ENCODE measurements around the gene PIK3C2G.

DNA sequence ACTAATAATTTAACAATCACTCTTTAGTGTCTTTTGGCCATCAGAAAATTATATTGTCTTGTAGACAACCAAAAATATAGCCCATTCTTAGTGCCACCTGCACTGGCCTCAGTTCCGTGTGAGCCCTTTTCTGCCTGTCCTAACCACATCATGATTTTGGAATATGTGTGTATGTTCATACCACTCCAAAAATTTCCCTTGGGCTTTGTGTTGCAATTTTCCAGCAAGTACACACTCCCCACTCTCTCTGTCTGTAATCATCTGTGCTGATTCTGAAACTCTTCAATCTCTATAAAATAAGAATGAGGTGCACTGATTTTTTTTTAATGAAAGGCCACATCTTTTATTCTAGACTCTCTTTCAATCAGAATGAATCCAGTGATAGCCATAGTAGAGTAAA, 196.0 kb downstream of the PIK3C2G start:
- TF ChIP-seq POLR2AphosphoS5 (IDR thresholded peaks at IDR 0.05): no peak
- TF ChIP-seq, protein P1, sequence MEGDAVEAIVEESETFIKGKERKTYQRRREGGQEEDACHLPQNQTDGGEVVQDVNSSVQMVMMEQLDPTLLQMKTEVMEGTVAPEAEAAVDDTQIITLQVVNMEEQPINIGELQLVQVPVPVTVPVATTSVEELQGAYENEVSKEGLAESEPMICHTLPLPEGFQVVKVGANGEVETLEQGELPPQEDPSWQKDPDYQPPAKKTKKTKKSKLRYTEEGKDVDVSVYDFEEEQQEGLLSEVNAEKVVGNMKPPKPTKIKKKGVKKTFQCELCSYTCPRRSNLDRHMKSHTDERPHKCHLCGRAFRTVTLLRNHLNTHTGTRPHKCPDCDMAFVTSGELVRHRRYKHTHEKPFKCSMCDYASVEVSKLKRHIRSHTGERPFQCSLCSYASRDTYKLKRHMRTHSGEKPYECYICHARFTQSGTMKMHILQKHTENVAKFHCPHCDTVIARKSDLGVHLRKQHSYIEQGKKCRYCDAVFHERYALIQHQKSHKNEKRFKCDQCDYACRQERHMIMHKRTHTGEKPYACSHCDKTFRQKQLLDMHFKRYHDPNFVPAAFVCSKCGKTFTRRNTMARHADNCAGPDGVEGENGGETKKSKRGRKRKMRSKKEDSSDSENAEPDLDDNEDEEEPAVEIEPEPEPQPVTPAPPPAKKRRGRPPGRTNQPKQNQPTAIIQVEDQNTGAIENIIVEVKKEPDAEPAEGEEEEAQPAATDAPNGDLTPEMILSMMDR (IDR thresholded peaks at IDR 0.05): no peak
- no peak for TF ChIP-seq EP300 (IDR thresholded peaks at IDR 0.05)

All from stomach (tissue), 4 donors.